SK-N-MC (cell line): ENCODE results near the gene CARD11.

Experiments
- EZH2 ChIP-seq: fragments of 200-600 bp; sonication (generic); IDR thresholded peaks from one replicate; pipeline ENCODE4 v1.6.1; 2017; ENCODE audit warnings: antibody characterized with exemption
- FOXP2 ChIP-seq: optimal IDR thresholded peaks from 2 replicates; pipeline ENCODE3; 2011; ENCODE audit warnings: mild to moderate bottlenecking, moderate library complexity; ENCODE audit not compliant: insufficient read depth; ENCODE audit errors: extremely low read length, control extremely low read depth
- POLR2AphosphoS5 ChIP-seq: IDR thresholded peaks from 2 replicates; pipeline ENCODE4 v1.6.1; 2012; ENCODE audit warnings: mild to moderate bottlenecking, low read depth, low read length, borderline replicate concordance

- TF ChIP-seq POLR2AphosphoS5: no peak
- no peak for TF ChIP-seq EZH2
- no peak for TF ChIP-seq FOXP2
Observed at GRCh38 chr7:2970307-2970664, 73.4 kb downstream of the CARD11 start.
